KMS-11 (cell line): ENCODE measurements around the gene KIF1C.
A peak's percentile ranks its signal among the peaks of the same experiment; 100 is the strongest.

Experiments
- H2AFZ ChIP-seq: fragments of 200-600 bp; sonication (generic); 2 replicates; pipeline ENCODE4 v1.6.1; 2016; ENCODE audit warnings: antibody characterized with exemption, mixed run types, low read depth
- H3K27ac ChIP-seq: fragments of 200-600 bp; sonication (generic); 2 replicates; pipeline ENCODE4 v1.6.1; 2016; ENCODE audit warnings: mild to moderate bottlenecking, mixed run types
- H3K27me3 ChIP-seq: fragments of 200-600 bp; sonication (generic); 2 replicates; pipeline ENCODE4 v1.6.1; 2017; ENCODE audit warnings: mild to moderate bottlenecking, low read depth, mixed run types, moderate library complexity; ENCODE audit not compliant: insufficient read depth
- H3K36me3 ChIP-seq: fragments of 200-600 bp; sonication (generic); 2 replicates; pipeline ENCODE4 v1.6.1; 2017; ENCODE audit warnings: mild to moderate bottlenecking, mixed run types; ENCODE audit not compliant: insufficient read depth
- H3K4me1 ChIP-seq: fragments of 200-600 bp; sonication (generic); 2 replicates; pipeline ENCODE4 v1.6.1; 2016; ENCODE audit warnings: mild to moderate bottlenecking, low read depth, mixed run types; ENCODE audit not compliant: poor library complexity, severe bottlenecking
- H3K4me2 ChIP-seq: fragments of 200-600 bp; sonication (generic); 2 replicates; pipeline ENCODE4 v1.7.0; 2016; ENCODE audit warnings: mild to moderate bottlenecking, mixed run types
- H3K4me3 ChIP-seq: fragments of 200-600 bp; sonication (generic); IDR thresholded peaks from 2 replicates; pipeline ENCODE4 v1.6.1; 2017; ENCODE audit warnings: low read depth, low read length, mixed read lengths; ENCODE audit not compliant: insufficient read depth
- H3K79me2 ChIP-seq: fragments of 200-600 bp; sonication (generic); 2 replicates; pipeline ENCODE4 v1.6.1; 2016; ENCODE audit warnings: low read depth, mixed run types; ENCODE audit not compliant: insufficient read depth
- H3K9ac ChIP-seq: fragments of 200-600 bp; sonication (generic); 2 replicates; pipeline ENCODE4 v1.6.1; 2016; ENCODE audit warnings: mild to moderate bottlenecking, mixed run types
- H4K20me1 ChIP-seq: fragments of 200-600 bp; sonication (generic); 2 replicates; pipeline ENCODE4 v1.6.1; 2016; ENCODE audit warnings: mild to moderate bottlenecking, mixed run types; ENCODE audit not compliant: insufficient read depth
- TF ChIP-seq, protein P1 (sequence below): fragments of 200-600 bp; sonication (generic); conservative IDR thresholded peaks from 2 replicates; pipeline ENCODE4 v1.6.1; 2017; ENCODE audit warnings: low read depth, mild to moderate bottlenecking, antibody characterized with exemption, low read length, moderate library complexity, mixed read lengths

KIF1C gene

DNA sequence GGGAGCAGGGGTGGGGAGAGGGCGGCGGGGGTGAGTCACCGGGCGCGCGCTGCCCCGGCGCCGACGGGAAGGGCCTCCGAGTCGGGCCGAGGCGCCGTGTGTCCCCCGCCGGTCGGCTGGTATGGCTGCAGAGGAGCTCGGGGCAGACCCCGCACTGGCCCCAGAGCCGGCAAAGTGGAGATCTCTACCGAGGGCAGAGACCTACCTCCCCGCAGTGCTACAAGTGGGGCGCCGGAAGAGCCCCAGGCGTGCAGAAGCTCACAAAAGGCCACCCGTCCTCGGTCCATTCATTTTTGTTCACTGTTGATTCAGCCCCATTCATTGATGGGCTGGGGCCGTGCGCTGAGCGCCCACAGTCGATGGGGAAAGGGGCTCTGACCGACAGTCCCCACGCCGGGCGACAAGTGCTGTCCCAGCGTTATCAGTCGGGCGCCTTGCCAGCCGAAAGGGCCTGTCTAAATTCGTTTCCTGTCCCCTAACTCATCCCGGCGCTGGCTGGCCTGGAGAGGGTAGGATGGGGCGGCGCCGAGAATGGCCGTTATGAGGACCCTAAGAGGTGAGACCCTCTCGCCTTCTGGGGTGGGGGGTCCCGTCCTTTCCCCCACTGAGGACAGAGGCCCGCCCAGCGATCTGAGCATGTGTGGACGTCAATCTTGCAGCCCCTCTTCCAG is 47.5 kb upstream of the KIF1C start:
- no peaks in the 10 kb centered on the region for H4K20me1 ChIP-seq
- no peak overlapping the region for H2AFZ ChIP-seq
- no peaks in the 10 kb centered on the region for H3K36me3 ChIP-seq
- H3K4me3 ChIP-seq, result no peak overlapping the region
- peak overlapping the region; percentile 85 for H3K27ac ChIP-seq
- peaks cover 8% of the 10 kb centered on the region; the same call in 1 of the 2 replicates for H3K79me2 ChIP-seq
- peak overlapping the region; percentile 66 for H3K9ac ChIP-seq
- H3K4me1 ChIP-seq, result no peaks in the 10 kb centered on the region
- peak overlapping the region; percentile 51; the same call in 1 of the 2 replicates for H3K4me2 ChIP-seq
- H3K27me3 ChIP-seq, result no peaks in the 10 kb centered on the region
- TF ChIP-seq, protein P1, sequence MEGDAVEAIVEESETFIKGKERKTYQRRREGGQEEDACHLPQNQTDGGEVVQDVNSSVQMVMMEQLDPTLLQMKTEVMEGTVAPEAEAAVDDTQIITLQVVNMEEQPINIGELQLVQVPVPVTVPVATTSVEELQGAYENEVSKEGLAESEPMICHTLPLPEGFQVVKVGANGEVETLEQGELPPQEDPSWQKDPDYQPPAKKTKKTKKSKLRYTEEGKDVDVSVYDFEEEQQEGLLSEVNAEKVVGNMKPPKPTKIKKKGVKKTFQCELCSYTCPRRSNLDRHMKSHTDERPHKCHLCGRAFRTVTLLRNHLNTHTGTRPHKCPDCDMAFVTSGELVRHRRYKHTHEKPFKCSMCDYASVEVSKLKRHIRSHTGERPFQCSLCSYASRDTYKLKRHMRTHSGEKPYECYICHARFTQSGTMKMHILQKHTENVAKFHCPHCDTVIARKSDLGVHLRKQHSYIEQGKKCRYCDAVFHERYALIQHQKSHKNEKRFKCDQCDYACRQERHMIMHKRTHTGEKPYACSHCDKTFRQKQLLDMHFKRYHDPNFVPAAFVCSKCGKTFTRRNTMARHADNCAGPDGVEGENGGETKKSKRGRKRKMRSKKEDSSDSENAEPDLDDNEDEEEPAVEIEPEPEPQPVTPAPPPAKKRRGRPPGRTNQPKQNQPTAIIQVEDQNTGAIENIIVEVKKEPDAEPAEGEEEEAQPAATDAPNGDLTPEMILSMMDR, result no peak

- H4K20me1 ChIP-seq, result no peaks in the 10 kb centered on the region
- peak within 1 kb of the TSS; percentile 51 for H3K4me2 ChIP-seq
- peak within 1 kb of the TSS; percentile 85 for H3K27ac ChIP-seq
- H3K79me2 ChIP-seq, result peaks cover 8% of the 10 kb centered on the region; the same call in 1 of the 2 replicates
- H3K4me1 ChIP-seq, result no peaks in the 10 kb centered on the region
- H3K27me3 ChIP-seq, result no peaks in the 10 kb centered on the region
- H3K9ac ChIP-seq, result peak within 1 kb of the TSS; percentile 66
- no peak within 1 kb of the TSS for H2AFZ ChIP-seq
- no peaks in the 10 kb centered on the region for H3K36me3 ChIP-seq
- TF ChIP-seq, protein P1, result no peak
- no peak within 1 kb of the TSS for H3K4me3 ChIP-seq
Measured at GRCh38 chr17:4950746-4951204, 47.0 kb upstream of the KIF1C start, which contains the start of gene ENO3. Gene ENO3, plus strand, starts transcription at chr17:4951119. Its CDS starts 711 bp downstream, at chr17:4951830.

GRCh38 chr17:4951486-4951885 is 46.3 kb upstream of the KIF1C start:
- Histone ChIP-seq H4K20me1 (no peaks in the 10 kb centered on the region), H3K4me1 (no peaks in the 10 kb centered on the region), H3K9ac (no peak overlapping the region; the same call in 1 of the 2 replicates), H3K79me2 (peaks cover 6% of the 10 kb centered on the region; the same call in 1 of the 2 replicates), H2AFZ (no peak overlapping the region), H3K27ac (no peak overlapping the region; the same call in 1 of the 2 replicates), H3K27me3 (no peaks in the 10 kb centered on the region), H3K36me3 (no peaks in the 10 kb centered on the region), H3K4me2 (peak overlapping the region; percentile 51), H3K4me3 (no peak overlapping the region)
- TF ChIP-seq, protein P1, result no peak

DNA sequence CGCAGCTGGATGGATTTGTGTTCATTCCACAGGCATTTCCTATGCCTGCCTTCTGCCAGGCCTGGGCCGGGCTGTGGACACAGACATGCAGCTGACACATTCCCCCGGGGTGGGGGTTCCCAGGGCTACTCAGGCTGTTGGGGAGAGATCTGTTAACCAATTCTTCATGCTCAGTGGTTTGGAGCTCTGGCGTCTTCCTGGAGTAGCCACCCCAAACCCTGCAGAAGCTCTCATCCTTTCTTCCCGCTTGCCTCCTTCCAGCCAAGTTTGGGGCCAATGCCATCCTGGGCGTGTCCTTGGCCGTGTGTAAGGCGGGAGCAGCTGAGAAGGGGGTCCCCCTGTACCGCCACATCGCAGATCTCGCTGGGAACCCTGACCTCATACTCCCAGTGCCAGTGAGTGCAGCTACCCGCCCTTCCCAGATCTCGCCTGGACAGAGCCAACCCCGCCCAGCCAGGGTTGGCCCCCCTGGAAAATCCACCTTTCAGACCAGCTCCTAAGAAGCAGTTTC is 44.2 kb upstream of the KIF1C start:
- no peaks in the 10 kb centered on the region for H3K27me3 ChIP-seq
- H2AFZ ChIP-seq, result no peak overlapping the region
- H3K79me2 ChIP-seq, result no peaks in the 10 kb centered on the region
- TF ChIP-seq, protein P1, result no peak
- H3K4me1 ChIP-seq, result no peaks in the 10 kb centered on the region
- no peak overlapping the region for H3K9ac ChIP-seq
- H3K4me2 ChIP-seq, result no peak overlapping the region
- H3K36me3 ChIP-seq, result no peaks in the 10 kb centered on the region
- H4K20me1 ChIP-seq, result no peaks in the 10 kb centered on the region
- no peak overlapping the region for H3K27ac ChIP-seq
- no peak overlapping the region for H3K4me3 ChIP-seq
